Testis (tissue), 3 donors: Measurements from ENCODE around the gene ZNF275. TPM values are rescaled to one million over a fixed set of nuclear protein-coding genes. Genes with fewer than 3 reads are reported as not detected.
"Not testable (repeated sequence)": the region's sequence is repeated elsewhere in the genome, so short reads cannot be mapped to it uniquely, and the experiment has no call there.

ENCODE experiments used
- DNase-seq: peaks from one replicate; pipeline ENCODE4 v3.0.0-alpha.2; 2019
- H3K27ac ChIP-seq, 2 donors: fragments of 200-600 bp; sonication (generic); one replicate each; pipeline ENCODE4 v1.5.1; 2019
- H3K27me3 ChIP-seq: fragments of 200-600 bp; sonication (generic); one replicate; pipeline ENCODE4 v1.5.1; 2019
- H3K36me3 ChIP-seq: fragments of 200-600 bp; sonication (generic); one replicate; pipeline ENCODE4 v1.5.1; 2017; ENCODE audit warnings: low read depth; ENCODE audit errors: missing control alignments
- H3K4me1 ChIP-seq: fragments of 200-600 bp; sonication (generic); one replicate; pipeline ENCODE4 v1.5.1; 2019
- H3K4me3 ChIP-seq, 2 donors: fragments of 200-600 bp; sonication (generic); one replicate each; pipeline ENCODE4 v1.5.1; 2017 to 2019
- H3K9me3 ChIP-seq: fragments of 200-600 bp; sonication (generic); one replicate; pipeline ENCODE4 v1.5.1; 2017
- CTCF ChIP-seq, 3 experiments: fragments of 450-650 bp in 2 of 3; fragments of 200-600 bp in 1 of 3; sonication (generic) in 1 of 3; IDR thresholded peaks; one replicate each; pipeline ENCODE4 v1.5.1; 2016 to 2019; ENCODE audit warnings: antibody characterized with exemption in 3 of 3, mild to moderate bottlenecking in 2 of 3, moderate library complexity in 1 of 3
- POLR2A ChIP-seq: fragments of 450-650 bp; IDR thresholded peaks from one replicate; pipeline ENCODE4 v1.6.1; 2017; ENCODE audit warnings: antibody characterized with exemption, mild to moderate bottlenecking, moderate library complexity
- WGBS, 2 donors: methylation state at CpG; one replicate each; pipeline ENCODE4 v1.1.5; 2018; 5-methylcytosine and 5-hydroxymethylcytosine counted together
- intact Hi-C: fragments of 100-400 bp; cut with DNase I; formaldehyde crosslinking; loops from one replicate; pipeline ENCODE4 v1.15.1; 2023; ENCODE audit warnings: low total_unique reads
- polyA plus RNA-seq: library from polyadenylated mRNA; stranded (reverse); fragments of 350-450 nt; fragmentation: Illumina TruSeq; extraction: RNeasy Lipid Tissue Mini Kit (QIAGEN cat#74804); gene quantifications from one replicate; pipeline ENCODE4 v1.2.3, GENCODE V29; 2014; ENCODE audit warnings: low read depth, low replicate concordance; ENCODE audit not compliant: insufficient read depth
- total RNA-seq, 2 donors: library from RNA; depleted of rRNA; stranded (reverse); fragments of >200 nt; gene quantifications; one replicate each; pipeline ENCODE4 v1.2.3, GENCODE V29; 2016

The ZNF275 gene
- total and polyA plus RNA-seq, 3 donors from 2014 or later = 28.7 to 65.0 (median 58.4) TPM

GRCh38 chrX:153319295-153320046, 14.5 kb upstream of the ZNF275 start:
- H3K36me3 ChIP-seq = no peaks in the 10 kb centered on the region
- no peaks in the 10 kb centered on the region for H3K27me3 ChIP-seq
- no peak for TF ChIP-seq POLR2A
- no peak for TF ChIP-seq CTCF (IDR thresholded peaks at IDR 0.05)
- intact Hi-C loops = no loop called here
- no peak overlapping the region for H3K4me3 ChIP-seq
- H3K27ac ChIP-seq = no peak overlapping the region
- no peaks in the 10 kb centered on the region for H3K4me1 ChIP-seq
- H3K9me3 ChIP-seq = no peaks in the 10 kb centered on the region
- WGBS, 2 donors = 88 to 92% methylated on average over 5 to 15 of the region's 33 CpGs
- DNase-seq = no peak

- H3K27ac ChIP-seq, intact Hi-C loops, H3K9me3 ChIP-seq, DNase-seq, H3K4me1 ChIP-seq, H3K27me3 ChIP-seq, H3K4me3 ChIP-seq, H3K36me3 ChIP-seq: not testable (repeated sequence)
- WGBS, 2 donors = 100% methylated on average over 1 of the region's 1 CpG
These were observed 13.9 kb upstream of the ZNF275 start for GRCh38 chrX:153320047-153320443.

- intact Hi-C loops = no loop called here
- Histone ChIP-seq H3K36me3 (no peaks in the 10 kb centered on the region), H3K4me1 (no peaks in the 10 kb centered on the region), H3K27me3 (no peaks in the 10 kb centered on the region), H3K27ac (no peak overlapping the region), H3K4me3 (no peak overlapping the region), H3K9me3 (no peaks in the 10 kb centered on the region)
- DNase-seq = peak; percentile 49
- WGBS, 2 donors = 25 to 44% methylated on average over 1 of the region's 13 CpGs
- no peak for TF ChIP-seq POLR2A
- no peak for TF ChIP-seq CTCF (IDR thresholded peaks at IDR 0.05)
These were observed 13.3 kb upstream of the ZNF275 start for GRCh38 chrX:153320555-153321184.

- no peaks in the 10 kb centered on the region for H3K4me1 ChIP-seq
- DNase-seq = no peak
- H3K27me3 ChIP-seq = no peaks in the 10 kb centered on the region
- H3K4me3 ChIP-seq = no peak within 1 kb of the TSS
- H3K36me3 ChIP-seq = no peaks in the 10 kb centered on the region
- intact Hi-C loops = no loop called here
- TF ChIP-seq CTCF (IDR thresholded peaks at IDR 0.05) (no peak), POLR2A (no peak)
- no peaks in the 10 kb centered on the region for H3K9me3 ChIP-seq
- no peak within 1 kb of the TSS for H3K27ac ChIP-seq
- 38 to 54% methylated on average over 15 to 21 of the region's 36 CpGs for WGBS, 2 donors
These were observed 12.4 kb upstream of the ZNF275 start, which contains the start of gene PNMA6F for GRCh38 chrX:153321381-153322124. PNMA6F (minus strand) TSS chrX:153321767; CDS start chrX:153320674, 1,093 bp downstream.

GRCh38 chrX:153327561-153327960, 6.4 kb upstream of the ZNF275 start:
- Histone ChIP-seq H3K4me3 (no peak overlapping the region), H3K9me3 (no peaks in the 10 kb centered on the region), H3K4me1 (no peaks in the 10 kb centered on the region), H3K27ac (no peak overlapping the region), H3K27me3 (no peaks in the 10 kb centered on the region), H3K36me3 (no peaks in the 10 kb centered on the region)
- no peak for DNase-seq
- intact Hi-C loops = no loop called here
- TF ChIP-seq CTCF (IDR thresholded peaks at IDR 0.05) (no peak), POLR2A (no peak)
- WGBS, 2 donors = 87 to 100% methylated on average over 2 to 4 of the region's 4 CpGs
